OCI-LY7 (cell line): ENCODE results near the gene PODXL. TPM values are rescaled to one million over a fixed set of nuclear protein-coding genes. Genes with fewer than 3 reads are reported as not detected.
"Not testable (repeated sequence)": the region's sequence is repeated elsewhere in the genome, so short reads cannot be mapped to it uniquely, and the experiment has no call there.

ENCODE experiments used
- BruUV-seq: library from RNA; stranded (reverse); fragments of 400-500 nt; replicated peaks from 2 replicates; lab custom pipeline; 2021; lab: Mats Ljungman, UMichigan
- CTCF ChIA-PET: fragments of 300-600 bp; sonication (Branson Sonifier 250); formaldehyde crosslinking; loops from one replicate; lab custom pipeline; 2022; ENCODE audit warnings: antibody characterized with exemption; ENCODE audit not compliant: unreplicated experiment; lab: Charles Lee
- POLR2A ChIA-PET: fragments of 300-600 bp; sonication (Branson Sonifier 250); formaldehyde crosslinking; loops from one replicate; lab custom pipeline; 2022; ENCODE audit warnings: antibody characterized with exemption; lab: Charles Lee
- DNase-seq: peaks from one replicate; pipeline ENCODE4 v3.0.0-alpha.2; 2015; ENCODE audit warnings: low spot score
- H2AFZ ChIP-seq: fragments of 200-600 bp; sonication (generic), shearing (Covaris generic); 2 replicates; pipeline ENCODE4 v1.6.1; 2014; ENCODE audit warnings: mild to moderate bottlenecking, antibody characterized with exemption, low read length, moderate library complexity
- H3K27ac ChIP-seq: fragments of 200-600 bp; sonication (generic); 2 replicates; pipeline ENCODE4 v1.5.1; 2014; ENCODE audit warnings: mixed run types, low read depth, mild to moderate bottlenecking, moderate library complexity, low read length, inconsistent platforms; ENCODE audit not compliant: poor library complexity, severe bottlenecking
- H3K36me3 ChIP-seq: fragments of 200-600 bp; sonication (generic); 2 replicates; pipeline ENCODE4 v1.6.1; 2014; ENCODE audit warnings: mild to moderate bottlenecking, antibody characterized with exemption, low read length, moderate library complexity, mixed read lengths; ENCODE audit not compliant: insufficient read depth
- H3K4me1 ChIP-seq: fragments of 200-600 bp; sonication (generic); 2 replicates; pipeline ENCODE4 v1.5.1; 2014; ENCODE audit warnings: mild to moderate bottlenecking, low read length; ENCODE audit not compliant: insufficient read depth, poor library complexity, severe bottlenecking
- H3K4me2 ChIP-seq: fragments of 200-600 bp; sonication (generic); 2 replicates; pipeline ENCODE4 v1.6.1; 2014; ENCODE audit warnings: mild to moderate bottlenecking, low read length
- H3K4me3 ChIP-seq: fragments of 200-600 bp; sonication (generic); 2 replicates; pipeline ENCODE4 v1.5.1; 2014; ENCODE audit warnings: mild to moderate bottlenecking, low read depth, low read length; ENCODE audit not compliant: poor library complexity, severe bottlenecking
- H3K79me2 ChIP-seq: fragments of 200-600 bp; sonication (generic); 2 replicates; pipeline ENCODE4 v1.6.1; 2016; ENCODE audit warnings: low read depth, mild to moderate bottlenecking, low read length, moderate library complexity, mixed read lengths; ENCODE audit not compliant: insufficient read depth
- H3K9me2 ChIP-seq: fragments of 200-600 bp; sonication (generic); 2 replicates; pipeline ENCODE4 v1.6.1; 2016; ENCODE audit warnings: mild to moderate bottlenecking, low read length, mixed read lengths; ENCODE audit not compliant: insufficient read depth
- H3K9me3 ChIP-seq: fragments of 200-600 bp; sonication (generic); 2 replicates; pipeline ENCODE4 v1.6.1; 2014; ENCODE audit warnings: mild to moderate bottlenecking, mixed run types, low read length, mixed read lengths
- H4K20me1 ChIP-seq: fragments of 200-600 bp; sonication (generic); 2 replicates; pipeline ENCODE4 v1.6.1; 2014; ENCODE audit warnings: mild to moderate bottlenecking, antibody characterized with exemption, low read length, moderate library complexity, mixed read lengths; ENCODE audit not compliant: insufficient read depth
- CTCF ChIP-seq: fragments of 200-600 bp; sonication (generic); conservative IDR thresholded peaks from 2 replicates; pipeline ENCODE4 v1.5.1; 2014; ENCODE audit warnings: mild to moderate bottlenecking, antibody characterized with exemption, low read length, moderate library complexity, mixed read lengths
- EZH2phosphoT487 ChIP-seq: fragments of 200-600 bp; sonication (generic); IDR thresholded peaks from 2 replicates; pipeline ENCODE4 v1.6.1; 2018; ENCODE audit warnings: low read depth, borderline replicate concordance, mild to moderate bottlenecking, mixed run types, antibody characterized with exemption, low read length, moderate library complexity, mixed read lengths
- intact Hi-C: fragments of 100-400 bp; cut with micrococcal nuclease; formaldehyde crosslinking; loops from one replicate; pipeline ENCODE4 v1.10.0; 2022; ENCODE audit not compliant: unreplicated experiment
- total RNA-seq, 2 experiments: library from RNA; depleted of rRNA in 1 of 2; stranded (reverse); fragments of >200 nt in 1 of 2; shearing (Covaris generic) in 1 of 2; gene quantifications; 2 replicates each; pipeline ENCODE4 v1.2.3, GENCODE V29; 2014 to 2022

The PODXL gene
- total RNA-seq, 2 experiments from 2014 or later, result 0.32 to 2.1 TPM

GRCh38 chr7:131466735-131467365 is 89.6 kb downstream of the PODXL start:
- H3K36me3 ChIP-seq, result peaks cover 35% of the 10 kb centered on the region
- POLR2A ChIA-PET, result interaction anchor here (0.6 to 1.0 kb wide), 2 partner anchors 13 to 576 kb away, joined by 3 read pairs; no protein-coding TSS in a partner anchor
- CTCF ChIA-PET, result no interaction called here

GRCh38 chr7:131462715-131463114 is 93.7 kb downstream of the PODXL start:
- BruUV-seq, H3K27ac ChIP-seq, H2AFZ ChIP-seq, H3K9me3 ChIP-seq, H3K4me2 ChIP-seq, DNase-seq, CTCF ChIA-PET, H3K4me1 ChIP-seq, H3K9me2 ChIP-seq, H4K20me1 ChIP-seq, H3K4me3 ChIP-seq, H3K79me2 ChIP-seq, intact Hi-C loops: not testable (repeated sequence)
- peaks cover 21% of the 10 kb centered on the region for H3K36me3 ChIP-seq
- POLR2A ChIA-PET, result interaction anchor here (0.6 kb wide), 1 partner anchor 231 kb away, joined by 3 read pairs; no protein-coding TSS in a partner anchor

More at GRCh38 chr7:131466735-131467365, 89.6 kb downstream of the PODXL start:
- no TSS peak for BruUV-seq
- intact Hi-C loops, result no loop called here
- Histone ChIP-seq H4K20me1 (no peaks in the 10 kb centered on the region), H3K9me2 (no peaks in the 10 kb centered on the region), H3K4me1 (no peaks in the 10 kb centered on the region), H3K27ac (no peak overlapping the region), H3K9me3 (no peaks in the 10 kb centered on the region), H3K4me2 (no peak overlapping the region), H3K79me2 (no peaks in the 10 kb centered on the region), H3K4me3 (no peak overlapping the region), H2AFZ (no peak overlapping the region)
- TF ChIP-seq CTCF (no peak), EZH2phosphoT487 (no peak)
- no peak for DNase-seq

- H3K9me3 ChIP-seq, result no peaks in the 10 kb centered on the region
- no peaks in the 10 kb centered on the region for H3K9me2 ChIP-seq
- no peaks in the 10 kb centered on the region for H3K79me2 ChIP-seq
- no peak for TF ChIP-seq CTCF
- H3K4me1 ChIP-seq, result no peaks in the 10 kb centered on the region
- BruUV-seq, result no TSS peak
- no peak overlapping the region for H2AFZ ChIP-seq
- H3K4me2 ChIP-seq, result no peak overlapping the region
- POLR2A ChIA-PET, result no interaction called here
- CTCF ChIA-PET, result no interaction called here
- H3K36me3 ChIP-seq, result peaks cover 16% of the 10 kb centered on the region
- DNase-seq, result no peak
- intact Hi-C loops, result no loop called here
- no peak overlapping the region for H3K4me3 ChIP-seq
- no peak overlapping the region for H3K27ac ChIP-seq
- no peaks in the 10 kb centered on the region for H4K20me1 ChIP-seq
These were observed 94.4 kb downstream of the PODXL start for GRCh38 chr7:131462059-131462458.
